KBM-7 (cell line): ENCODE measurements around the gene NKRF.
"Not testable (repeated sequence)": the region's sequence is repeated elsewhere in the genome, so short reads cannot be mapped to it uniquely, and the experiment has no call there.

Source experiments
- DNase-seq: peaks from one replicate; pipeline ENCODE4 v3.0.0-alpha.2; 2015
- in situ Hi-C: fragments of 300-500 bp; cut with MboI; formaldehyde crosslinking; loops from 2 replicates; pipeline ENCODE4 v1.14.3; 2020; ENCODE audit warnings: low sequenced_read_pairs, low pct_unique_long_range_greater_than_20kb, mixed read lengths

NKRF gene

DNA sequence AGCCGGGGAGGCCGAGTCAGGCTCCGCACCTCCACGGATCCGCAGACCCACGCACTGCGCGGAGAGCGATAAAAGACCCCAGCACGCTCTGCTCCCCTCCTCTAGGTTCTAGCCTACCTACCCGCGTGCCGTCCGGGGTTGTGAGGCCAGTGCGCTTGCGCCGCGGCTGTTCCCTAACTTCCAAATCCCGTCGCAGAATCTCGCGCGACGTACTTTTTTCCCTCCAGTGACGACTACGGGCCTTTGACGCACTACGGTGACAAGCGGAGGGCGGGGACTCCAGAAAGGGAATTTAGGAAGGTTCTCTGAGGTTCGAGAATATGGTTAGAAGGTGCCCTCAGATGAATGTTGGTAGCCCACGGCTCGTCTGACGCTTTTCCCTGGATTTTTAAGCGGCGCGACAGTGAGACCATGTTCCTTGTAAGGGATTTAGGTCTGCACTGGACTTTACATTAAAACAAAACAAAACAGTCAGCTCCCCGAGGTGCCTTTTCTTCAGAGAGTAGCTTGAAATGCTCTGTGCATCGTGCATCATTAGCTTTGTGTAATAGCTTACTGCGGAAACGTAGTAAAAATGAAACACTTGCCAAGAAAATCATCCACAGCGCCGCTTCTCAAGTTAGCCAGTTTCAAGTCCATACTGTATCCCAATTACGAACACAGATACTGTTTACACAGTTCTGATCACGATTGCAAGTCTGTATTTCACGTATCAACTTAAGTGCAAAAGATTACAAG, at the start of gene NKRF:
Gene NKRF (minus strand): TSS at position 145 of the 738 bp plus-strand sequence.
- DNase-seq, result peak; percentile 96
- in situ Hi-C loops, result no loop called here

DNA sequence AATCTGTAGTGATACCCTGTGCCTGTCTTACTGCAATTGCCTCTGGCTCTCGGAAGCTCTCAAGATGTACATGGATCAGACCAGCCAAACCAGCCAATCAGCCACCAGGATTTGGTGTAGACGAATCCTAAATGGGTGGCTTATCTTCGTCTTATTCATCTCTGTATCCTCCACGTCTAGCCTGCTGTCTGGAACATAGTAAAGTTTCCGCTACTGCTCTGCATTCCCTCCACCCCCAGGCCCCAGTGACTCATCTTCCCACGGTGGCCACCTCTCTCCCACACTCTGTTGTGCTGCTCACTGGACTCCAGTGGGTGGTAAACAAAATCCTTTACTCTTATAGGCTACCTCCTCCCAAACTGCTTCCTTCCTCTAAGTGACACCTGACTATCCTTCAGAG, 48.9 kb upstream of the NKRF start:
- no peak for DNase-seq
- in situ Hi-C loops, result no loop called here

DNA sequence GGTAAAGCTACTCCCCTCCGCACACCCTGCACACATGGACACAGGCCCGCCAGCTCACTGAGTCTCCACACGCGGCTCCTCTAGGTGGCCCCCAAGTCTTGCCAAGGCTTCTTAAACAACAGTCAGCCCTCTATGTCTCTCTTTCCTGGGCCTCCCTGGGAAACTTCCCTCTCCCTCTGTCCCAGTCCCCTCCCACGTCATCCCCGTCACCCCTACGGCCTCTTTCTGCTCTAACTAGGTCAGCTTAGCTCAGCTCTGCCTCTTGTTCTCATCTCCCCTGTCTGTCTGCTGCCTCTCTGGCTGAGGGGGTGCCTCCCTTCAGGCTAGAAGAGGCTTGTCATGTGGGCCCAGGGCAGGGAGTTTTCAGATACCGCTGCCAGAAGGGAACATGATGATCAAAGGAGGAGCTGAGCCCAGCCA, 47.9 kb upstream of the NKRF start:
- in situ Hi-C loops, result no loop called here
- DNase-seq, result peak; percentile 27

DNA sequence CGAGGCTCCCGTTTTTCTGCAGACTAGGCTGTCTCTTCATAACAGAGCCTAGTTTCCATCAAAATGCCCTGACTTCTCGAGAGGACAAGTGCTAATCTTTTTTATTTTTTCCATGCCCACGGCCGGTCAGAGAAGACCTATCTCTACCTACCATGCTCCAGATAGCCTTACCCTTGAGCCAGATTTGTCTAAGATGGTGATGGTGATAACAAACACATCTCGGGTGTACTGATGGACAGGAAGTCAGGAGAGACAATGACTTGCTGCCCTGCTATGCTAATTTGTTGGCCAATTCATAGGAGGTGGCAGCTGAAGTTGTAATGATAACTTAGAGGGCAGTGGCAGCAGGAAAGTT, 42.2 kb upstream of the NKRF start:
- in situ Hi-C loops, result no loop called here
- DNase-seq, result no peak

DNA sequence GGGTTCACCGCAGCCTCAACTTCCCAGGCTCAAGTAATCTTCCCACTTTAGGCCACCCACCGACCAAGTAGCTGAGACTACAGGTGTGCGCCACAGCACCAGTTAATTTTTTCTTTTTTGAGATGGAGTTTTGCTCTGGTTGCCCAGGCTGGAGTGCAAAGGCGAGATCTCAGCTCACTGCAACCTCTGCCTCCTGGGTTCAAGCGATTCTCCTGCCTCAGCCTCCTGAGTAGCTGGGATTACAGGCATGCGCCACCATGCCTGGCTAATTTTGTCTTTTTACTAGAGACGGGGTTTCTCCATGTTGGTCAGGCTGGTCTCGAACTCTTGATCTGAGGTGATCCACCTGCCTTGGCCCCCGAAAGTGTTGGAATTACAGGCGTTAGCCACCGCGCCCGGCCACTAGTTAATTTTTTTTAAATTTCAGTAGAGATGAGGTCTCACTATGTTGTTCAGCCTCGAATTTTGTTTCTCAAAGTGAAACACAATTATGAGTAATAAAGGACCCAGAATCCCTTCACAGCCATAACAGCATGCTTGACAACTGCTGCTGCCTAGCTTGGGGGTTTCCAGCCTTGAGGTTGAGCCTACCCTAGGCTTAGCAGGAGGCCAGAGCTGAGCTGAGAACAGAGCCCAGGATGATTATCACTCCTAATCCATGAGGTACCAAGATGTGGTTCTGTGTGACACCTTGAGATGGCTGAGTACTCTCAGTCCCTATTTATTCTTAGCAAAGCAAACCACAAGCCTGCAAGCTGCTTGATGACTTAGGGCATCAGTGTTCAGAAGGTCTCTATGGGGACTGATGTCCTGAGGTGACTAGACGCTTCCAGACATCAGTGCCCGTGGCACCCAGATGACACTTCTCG, 41.6 kb upstream of the NKRF start:
- no peak for DNase-seq

DNA sequence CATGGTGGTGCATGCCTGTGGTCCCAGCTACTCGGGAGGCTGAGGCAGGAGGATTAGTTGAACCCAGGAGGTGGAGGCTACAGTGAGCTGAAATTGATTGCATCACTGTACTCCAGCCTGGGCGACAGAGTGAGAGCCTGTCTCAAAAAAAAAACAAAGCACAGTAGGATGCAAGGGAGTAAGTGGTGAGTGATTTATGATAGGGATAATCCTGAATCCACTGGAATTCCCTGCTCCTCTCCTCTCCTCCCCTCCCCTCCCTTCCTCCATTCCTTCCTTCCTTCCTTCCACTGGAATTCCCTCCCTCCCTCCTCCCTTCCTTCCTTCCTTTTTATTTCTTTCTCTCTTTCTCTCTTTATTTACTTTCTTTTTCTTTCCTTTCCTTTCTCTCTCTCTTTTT, 40.9 kb upstream of the NKRF start:
- in situ Hi-C loops, result no loop called here
- no peak for DNase-seq

More for the DNA sequence above, 41.6 kb upstream of the NKRF start:
- in situ Hi-C loops, result no loop called here

DNA sequence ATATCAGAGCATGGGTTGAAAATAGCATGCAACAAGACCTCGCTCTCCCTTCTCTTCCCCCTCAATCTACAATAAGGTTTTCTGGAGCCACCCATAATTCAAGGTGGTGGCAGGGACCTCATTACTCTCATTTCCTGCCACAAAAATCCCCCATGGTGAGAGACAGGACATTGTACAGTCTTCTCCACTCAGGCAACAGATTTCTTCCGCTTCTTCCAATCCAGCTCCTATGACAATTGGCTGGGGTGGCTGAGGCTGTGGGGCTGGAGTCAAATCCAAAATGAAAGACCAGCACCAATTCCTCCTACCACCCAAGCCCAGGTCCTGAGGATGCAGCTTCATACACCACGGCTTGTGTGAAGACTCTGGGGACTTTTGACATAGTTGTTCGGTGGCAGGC, 40.3 kb upstream of the NKRF start:
- no peak for DNase-seq
- in situ Hi-C loops, result no loop called here

DNA sequence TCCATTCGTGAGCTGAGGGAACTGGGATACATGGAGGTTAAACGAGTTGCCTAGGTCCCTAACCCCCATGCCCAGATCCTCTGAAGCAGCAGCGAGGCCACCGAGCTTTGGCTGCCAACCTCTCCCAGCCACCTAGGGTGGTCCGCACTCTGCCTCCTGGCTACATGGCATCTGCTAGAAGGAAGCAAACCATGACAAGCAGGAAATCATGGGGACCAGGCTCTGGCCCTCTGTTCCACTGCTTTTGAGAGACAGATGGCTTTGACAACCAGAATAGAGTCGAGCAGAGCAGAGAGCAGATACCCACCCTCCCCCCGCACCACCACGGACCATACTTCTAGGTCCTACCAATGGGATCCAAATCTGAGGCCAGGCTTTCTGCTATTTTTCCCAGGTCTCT, 37.5 kb upstream of the NKRF start:
- in situ Hi-C loops, result no loop called here
- DNase-seq, result no peak

DNA sequence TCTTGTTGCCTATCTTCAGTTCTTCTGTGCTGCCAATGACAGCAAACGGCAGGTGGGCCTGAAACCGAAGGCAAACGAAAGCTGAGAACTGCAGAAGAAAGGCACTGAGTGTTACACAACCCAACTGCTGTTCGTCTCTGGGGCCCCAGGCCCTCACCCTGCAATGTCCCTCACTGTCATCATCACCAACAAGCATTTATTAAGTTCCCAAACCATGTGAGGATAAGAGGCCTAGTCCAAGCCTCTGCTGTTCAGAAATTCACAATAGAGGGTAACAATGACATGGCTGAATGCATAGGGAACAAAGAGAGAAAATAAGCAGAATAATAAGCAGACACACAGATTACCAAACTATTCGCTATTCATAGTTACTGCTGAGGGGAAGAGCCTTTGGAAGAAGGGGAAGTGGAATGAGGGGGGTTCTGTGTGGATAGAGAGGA, 34.5 kb upstream of the NKRF start:
- in situ Hi-C loops, result no loop called here
- no peak for DNase-seq

DNA sequence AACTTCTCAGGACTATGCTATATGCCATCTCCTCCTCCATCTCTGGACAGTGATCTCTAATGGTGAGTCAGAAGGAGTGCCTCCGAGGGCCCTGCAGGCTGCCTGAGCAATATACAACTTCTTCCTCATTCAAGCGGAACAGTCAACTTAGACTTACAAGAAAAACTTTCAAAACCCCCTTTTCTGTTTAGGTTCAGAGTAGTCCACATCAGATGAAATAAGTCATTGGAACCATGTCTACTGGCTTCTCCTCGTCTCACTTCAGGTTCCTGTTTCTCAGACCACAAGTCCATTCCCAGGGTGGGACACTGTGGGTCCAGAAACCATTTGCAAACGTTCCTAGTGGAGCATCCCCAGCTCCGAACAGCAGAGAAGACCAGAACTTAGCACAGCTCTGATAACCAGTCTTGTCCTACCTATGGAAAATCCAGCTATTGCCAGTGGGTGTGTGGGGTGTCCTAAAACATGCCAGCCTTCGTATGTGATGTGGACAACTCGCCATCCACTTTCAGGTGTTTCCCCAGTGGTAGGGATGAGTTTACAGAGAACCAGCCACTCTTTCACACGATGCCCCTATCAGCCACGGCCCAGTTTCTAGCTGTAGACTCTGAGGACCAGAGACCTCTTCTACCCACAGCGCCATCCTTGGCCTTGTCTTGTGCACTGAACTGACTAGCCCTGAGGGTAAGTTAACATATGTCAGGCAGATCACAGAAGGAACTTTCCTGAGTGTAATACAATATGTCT, 32.7 kb upstream of the NKRF start:
- in situ Hi-C loops, result no loop called here
- DNase-seq, result no peak

DNA sequence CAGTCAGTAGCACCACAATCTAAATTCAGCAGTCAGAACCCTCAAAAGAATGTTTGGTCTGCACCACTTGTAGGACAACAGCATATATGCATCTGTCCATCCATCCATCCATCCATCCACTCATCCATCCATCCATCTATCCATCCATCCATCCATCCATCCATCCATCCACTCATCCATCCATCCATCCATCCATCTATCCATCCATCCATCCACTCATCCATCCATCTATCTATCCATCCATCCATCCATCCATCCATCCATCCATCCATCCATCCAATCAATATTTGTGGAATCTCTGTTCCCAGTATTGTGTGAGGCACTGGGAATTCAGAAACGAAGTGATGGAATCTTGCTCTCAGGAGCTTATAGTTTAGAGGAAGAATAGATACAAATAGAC, 31.2 kb upstream of the NKRF start:
- DNase-seq, result not testable (repeated sequence)

DNA sequence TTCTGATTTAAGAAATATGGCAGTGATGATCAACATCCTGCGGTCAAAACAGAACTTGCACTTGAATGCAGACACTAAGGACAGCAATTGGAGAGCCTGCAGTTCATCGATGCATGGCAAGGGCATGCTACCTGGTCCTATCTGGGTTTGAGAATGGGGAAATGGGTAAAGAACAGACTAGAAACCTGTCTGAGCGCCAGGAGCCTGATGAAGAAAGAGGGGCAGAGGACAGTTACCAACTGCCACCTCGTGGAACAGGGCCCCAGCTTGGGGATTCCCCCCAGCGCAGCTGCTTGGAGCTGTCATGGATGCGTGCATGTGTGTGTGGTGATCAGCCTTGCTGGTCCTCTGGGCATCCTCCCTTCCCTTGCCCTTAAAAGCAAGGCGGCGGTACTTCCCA, 30.2 kb upstream of the NKRF start:
- DNase-seq, result no peak
- in situ Hi-C loops, result no loop called here

More for the DNA sequence above, 31.2 kb upstream of the NKRF start:
- in situ Hi-C loops, result not testable (repeated sequence)

DNA sequence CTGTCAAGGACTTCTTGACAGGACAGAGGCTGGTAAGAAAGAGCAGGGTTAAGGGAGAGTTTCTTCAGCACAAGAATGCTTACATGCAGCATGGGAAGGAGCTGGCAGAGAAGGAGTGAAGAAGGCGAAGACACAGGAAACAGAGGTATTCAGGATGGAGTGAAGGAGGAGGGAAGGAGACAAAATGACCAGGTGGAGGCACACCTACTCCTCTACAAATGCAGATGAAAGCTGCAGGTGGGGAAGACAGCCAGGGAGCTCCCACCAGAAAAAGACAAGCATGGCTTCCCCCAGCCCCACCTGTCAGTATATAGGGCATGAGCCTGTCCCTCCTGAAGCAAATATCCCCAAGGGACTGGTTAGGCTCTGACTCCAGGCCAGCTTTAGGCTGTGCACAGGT, 29.6 kb upstream of the NKRF start:
- in situ Hi-C loops, result no loop called here
- DNase-seq, result no peak

DNA sequence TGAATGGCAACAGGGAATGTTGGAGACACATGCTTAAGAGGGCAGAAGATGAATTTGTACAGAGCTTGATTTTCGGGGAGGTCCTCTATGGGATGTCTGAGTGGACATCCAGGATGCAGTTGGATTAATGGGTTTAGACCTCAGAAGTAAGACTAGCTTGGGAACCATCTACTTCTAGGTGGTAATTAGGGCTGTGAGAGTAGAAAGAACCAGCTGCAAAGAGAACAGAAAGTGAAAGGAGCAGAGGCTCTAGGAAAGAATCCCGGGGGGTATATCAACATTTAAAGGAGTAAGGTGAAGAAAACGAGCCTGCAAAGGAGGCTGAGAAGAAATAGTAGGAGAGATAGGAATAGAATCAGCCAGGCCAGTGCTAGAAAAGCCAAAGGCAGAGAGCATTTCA, 29.0 kb upstream of the NKRF start:
- in situ Hi-C loops, result no loop called here
- no peak for DNase-seq

DNA sequence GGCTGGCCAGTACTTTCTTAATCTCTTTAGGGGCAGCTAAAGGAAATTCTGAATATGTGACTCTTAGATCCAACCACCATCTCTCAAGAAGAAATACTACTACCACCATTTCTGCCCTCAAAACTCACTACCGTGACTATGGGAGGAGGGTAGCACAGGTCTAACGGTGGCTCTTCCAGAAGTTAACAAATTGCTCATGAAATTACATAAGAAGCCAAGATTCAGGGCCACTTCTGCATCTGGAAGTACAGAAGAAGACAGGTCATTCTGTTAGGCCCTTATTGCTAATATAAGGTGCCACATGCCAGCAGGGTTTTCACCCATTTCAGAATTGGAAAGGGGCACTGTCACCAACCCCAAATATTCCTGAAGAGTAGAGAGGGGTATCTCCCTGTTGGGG, 19.6 kb upstream of the NKRF start:
- in situ Hi-C loops, result no loop called here
- no peak for DNase-seq

DNA sequence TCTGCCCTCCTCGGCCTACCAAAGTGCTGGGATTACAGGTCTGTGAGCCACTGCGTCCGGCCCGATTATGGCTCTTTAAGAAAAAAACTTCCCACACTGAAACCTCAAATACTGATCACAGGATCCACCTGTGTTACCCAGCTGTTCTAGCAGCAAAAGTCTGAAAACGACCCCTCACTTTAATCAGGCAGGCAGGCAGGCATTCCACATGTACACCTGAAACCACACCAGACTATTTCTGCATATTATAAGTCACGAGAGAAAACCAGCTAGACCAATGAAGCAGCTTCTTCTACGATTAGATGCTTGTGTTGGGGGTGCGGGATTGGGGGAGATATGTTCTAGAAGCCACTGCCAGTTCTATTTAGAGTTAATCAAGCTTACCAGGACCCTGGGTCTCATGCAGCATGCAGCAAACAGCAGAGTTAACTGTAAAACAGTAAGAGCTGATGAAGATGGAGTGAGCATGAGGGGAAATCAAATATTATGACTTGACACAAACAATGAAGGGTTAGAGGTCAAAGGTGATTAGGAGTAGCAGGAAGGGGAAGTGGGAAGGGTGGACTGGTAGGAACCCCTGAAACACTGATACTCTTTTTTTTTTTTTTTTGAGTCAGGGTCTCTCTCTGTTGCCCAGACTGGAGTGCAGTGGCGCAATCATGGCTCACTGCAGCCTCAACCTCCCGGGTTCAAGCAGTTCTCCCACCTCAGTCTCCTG, 18.9 kb upstream of the NKRF start:
- no peak for DNase-seq
- in situ Hi-C loops, result no loop called here

DNA sequence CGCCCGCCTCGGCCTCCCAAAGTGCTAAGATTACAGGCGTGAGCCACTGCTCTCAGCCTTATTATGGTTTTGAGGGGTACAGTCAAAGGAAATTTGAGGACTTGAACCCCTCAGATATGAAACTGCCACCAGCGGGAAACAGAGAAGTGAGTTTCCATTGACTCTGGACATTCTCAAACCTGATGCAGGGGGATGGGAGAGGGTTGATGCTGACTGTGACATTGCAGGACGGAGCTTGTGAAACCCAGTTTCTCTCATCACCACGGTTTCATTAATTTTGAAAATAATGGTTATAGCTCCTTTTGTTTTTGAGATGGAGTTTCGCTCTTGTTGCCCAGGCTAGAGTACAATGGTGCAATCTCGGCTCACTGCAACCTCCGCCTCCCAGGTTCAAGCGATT, 18.2 kb upstream of the NKRF start:
- DNase-seq, result no peak
- in situ Hi-C loops, result no loop called here

DNA sequence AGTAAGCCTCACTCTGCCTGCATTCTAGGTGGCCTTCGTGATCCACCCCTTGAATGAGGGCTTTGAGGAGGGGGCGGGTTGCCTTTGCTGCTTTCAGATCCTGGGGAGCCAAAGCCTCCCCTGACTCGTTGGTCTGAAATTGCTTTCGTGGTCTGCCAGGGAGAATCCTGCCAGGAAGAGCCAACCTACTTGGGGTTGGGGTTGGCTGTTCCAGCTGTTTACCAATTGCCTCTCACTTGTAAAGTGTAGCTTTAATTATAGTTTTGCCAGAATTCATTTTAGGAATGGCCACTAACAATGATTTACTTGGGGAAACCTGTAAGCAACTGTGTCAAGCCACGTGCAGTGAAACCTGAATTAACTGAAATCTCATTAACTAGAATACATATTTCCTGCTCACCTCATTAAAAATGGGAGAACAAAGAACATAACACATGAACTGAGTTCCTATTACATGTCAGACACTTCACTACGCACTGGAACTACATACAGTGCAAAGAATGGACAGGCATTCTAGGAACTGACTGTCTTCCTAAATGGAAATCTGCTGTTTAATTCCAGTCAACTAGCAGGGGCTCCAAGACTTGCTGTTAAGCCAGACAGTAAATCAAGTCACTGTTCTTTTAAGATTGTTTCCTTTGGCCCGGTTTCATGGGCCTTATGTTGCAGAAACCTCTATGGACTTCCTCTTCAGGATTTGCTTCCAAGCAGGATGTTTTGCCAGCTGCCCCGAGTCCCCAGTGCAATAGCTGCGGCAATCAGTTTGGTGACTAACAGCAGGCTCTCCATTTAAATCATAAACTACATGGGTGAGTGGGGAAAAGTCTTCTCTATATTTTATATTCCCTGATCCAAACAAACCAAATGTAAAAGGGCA, 16.4 kb upstream of the NKRF start:
- DNase-seq, result no peak
- in situ Hi-C loops, result no loop called here
